NOMO-1 treated with dmso at 0.1 percent for 144 hours (cell line): ENCODE results near the gene ARPC4.
A peak's percentile ranks its signal among the peaks of the same experiment; 100 is the strongest.
"Not testable (repeated sequence)": the region's sequence is repeated elsewhere in the genome, so short reads cannot be mapped to it uniquely, and the experiment has no call there.

ENCODE experiments used
- DNase-seq: peaks from one replicate; lab custom pipeline; 2025; ENCODE audit not compliant: unreplicated experiment; lab: John Stamatoyannopoulos, UW

Gene ARPC4

DNA sequence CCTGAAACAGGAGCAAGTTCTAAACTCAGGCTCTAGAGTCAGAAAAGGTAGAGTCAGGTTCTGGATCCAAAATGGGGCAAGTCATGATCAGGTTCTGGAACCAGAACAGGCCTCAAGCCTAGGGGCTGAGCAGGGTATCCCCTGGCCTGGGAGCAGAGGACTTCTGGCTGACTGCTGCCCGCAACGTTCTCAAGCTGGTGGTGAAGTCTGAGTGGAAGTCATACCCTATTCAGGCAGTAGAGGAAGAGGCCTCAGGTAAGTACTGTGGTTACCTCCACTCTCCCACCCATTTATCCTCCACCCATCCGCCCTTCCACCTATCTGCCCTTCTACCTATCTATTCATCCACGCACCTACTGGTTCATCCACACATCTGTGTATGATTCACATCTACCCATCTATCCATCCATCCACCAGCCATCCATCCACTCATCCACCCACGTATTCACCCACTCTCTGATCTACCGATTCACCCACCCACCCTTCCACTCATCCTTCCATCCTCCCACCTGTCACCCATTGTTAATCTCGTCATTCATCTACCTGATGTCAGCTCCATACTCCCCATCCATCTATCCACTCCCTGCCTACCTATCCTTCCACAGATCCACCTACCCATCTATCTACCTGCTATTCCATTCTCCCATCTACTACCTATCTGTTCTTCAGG lies 25.9 kb downstream of the ARPC4 start:
- DNase-seq: no peak

- DNase-seq: no peak
Measured at GRCh38 chr3:9820543-9820942, 27.7 kb downstream of the ARPC4 start.

DNA sequence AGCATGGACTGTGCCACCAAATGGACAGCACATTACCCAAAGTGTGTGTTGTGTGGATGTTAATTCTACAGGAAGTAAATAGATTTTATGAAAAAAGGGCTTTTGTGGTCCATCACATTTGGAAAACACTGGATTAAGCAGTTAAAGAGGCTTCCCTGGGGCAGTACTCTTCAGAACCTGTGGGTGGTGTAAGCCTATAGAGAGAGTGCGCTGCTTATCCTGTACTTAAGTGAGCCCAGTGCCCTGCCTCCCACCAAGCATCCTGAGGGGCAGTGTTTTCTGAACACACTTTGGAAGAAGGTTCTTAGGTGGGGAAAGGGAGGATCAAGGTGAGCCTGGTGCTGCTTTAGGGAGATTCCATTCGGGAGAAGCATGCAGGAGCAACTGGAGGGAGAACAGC lies 28.1 kb downstream of the ARPC4 start:
- DNase-seq: no peak

DNA sequence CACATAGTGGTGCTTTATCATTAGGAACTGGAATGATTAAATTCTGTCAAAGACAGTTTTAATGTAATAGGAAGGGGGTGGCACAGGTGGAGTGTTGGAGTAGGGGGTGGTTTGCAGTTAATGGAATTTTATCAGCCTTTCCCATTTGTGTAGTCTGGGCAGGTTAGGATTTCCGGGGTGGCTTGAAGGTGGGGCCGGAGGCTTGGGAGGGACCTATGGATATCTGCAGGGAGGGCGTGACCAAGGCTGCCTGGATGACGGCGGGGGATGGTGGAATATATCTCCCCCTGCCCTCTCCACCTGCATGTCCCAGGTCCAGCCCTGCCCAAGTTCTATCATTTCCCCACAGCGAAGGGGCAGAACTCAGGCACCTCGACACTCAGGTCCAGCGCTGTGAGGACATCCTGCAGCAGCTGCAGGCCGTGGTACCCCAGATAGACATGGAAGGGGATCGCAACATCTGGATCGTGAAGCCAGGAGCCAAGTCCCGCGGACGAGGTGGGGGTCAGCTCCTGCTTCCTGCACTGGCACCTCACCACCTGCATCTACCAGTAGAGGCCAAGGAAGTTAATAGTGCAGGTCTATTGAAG lies 32.7 kb downstream of the ARPC4 start:
- DNase-seq: no peak

DNA sequence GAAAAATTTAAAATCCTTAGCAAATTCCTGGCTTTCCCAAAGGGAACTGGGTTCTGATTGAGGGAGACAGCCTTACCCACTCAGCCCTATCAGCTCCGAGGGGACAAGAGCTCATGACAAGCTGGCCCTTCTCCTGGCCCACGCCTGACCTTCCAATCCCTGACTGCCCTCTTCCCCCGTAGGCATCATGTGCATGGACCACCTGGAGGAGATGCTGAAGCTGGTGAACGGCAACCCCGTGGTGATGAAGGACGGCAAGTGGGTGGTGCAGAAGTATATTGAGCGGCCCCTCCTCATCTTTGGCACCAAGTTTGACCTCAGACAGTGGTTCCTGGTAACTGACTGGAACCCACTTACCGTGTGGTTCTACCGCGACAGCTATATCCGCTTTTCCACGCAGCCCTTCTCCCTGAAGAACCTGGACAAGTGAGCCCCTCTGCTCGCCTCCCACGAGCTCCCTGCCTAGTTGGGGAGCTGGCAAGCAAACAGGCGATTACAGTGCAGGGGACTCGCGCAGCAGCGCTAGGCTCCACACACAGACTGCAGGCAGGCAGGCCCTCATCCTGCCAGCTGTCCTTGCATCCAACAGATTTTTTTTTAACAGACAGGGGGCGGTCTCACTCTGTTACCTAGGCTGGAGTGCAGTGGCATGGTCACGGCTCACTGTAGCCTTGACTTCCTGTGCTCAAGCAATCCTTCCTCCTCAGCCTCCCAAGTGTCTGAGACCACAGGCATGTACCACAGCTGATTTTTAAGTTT lies 34.1 kb downstream of the ARPC4 start:
- DNase-seq: no peak

DNA sequence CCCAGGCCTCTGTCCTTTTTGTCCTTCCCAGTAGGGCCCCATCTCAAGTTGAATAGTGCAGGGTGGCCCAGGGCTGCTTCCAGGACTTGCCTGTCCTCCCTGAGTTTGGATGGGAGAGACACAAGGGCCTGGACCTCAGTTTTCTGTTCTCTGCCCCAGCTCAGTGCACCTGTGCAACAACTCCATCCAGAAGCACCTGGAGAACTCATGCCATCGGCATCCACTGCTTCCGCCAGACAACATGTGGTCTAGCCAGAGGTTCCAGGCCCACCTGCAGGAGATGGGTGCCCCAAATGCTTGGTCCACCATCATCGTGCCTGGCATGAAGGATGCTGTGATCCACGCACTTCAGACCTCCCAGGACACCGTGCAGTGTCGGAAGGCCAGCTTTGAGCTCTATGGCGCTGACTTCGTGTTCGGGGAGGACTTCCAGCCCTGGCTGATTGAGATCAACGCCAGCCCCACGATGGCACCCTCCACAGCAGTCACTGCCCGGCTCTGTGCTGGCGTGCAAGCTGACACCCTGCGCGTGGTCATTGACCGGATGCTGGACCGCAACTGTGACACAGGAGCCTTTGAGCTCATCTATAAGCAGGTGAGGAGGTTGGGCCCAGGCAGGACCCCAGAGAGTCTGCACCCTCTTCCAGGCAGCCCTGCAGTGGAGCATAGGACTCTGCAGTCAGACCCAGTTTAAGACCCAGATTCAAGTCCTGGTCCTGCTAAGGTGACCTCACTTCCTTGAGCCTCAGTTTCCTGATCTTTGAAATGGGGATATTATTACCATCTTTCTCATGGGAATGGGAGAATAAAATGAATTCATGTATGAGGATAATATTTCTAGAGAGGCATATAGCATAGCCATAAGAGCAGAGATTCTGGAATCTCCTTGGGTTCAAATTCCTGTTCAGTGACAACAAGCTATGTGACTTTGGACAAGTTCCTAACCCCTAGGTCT lies 36.2 kb downstream of the ARPC4 start:
- DNase-seq: no peak

- no peak for DNase-seq
Measured at GRCh38 chr3:9831253-9831652, 38.4 kb downstream of the ARPC4 start.

DNA sequence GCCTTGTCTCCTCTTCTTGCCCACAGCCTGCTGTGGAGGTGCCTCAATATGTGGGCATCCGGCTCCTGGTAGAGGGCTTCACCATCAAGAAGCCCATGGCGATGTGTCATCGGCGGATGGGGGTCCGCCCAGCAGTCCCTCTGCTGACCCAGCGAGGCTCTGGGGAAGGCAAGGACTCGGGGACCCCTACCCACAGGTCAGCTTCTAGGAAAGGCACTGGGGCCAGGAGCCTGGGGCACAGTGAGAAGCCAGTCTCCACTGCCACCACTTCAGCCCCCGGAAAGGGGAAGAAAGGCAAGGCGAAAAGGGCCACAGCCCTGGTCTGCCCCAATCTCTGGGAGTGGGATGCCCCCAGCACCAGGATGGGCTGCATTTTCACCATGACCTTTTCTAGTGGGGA lies 40.2 kb downstream of the ARPC4 start:
- DNase-seq: no peak

DNA sequence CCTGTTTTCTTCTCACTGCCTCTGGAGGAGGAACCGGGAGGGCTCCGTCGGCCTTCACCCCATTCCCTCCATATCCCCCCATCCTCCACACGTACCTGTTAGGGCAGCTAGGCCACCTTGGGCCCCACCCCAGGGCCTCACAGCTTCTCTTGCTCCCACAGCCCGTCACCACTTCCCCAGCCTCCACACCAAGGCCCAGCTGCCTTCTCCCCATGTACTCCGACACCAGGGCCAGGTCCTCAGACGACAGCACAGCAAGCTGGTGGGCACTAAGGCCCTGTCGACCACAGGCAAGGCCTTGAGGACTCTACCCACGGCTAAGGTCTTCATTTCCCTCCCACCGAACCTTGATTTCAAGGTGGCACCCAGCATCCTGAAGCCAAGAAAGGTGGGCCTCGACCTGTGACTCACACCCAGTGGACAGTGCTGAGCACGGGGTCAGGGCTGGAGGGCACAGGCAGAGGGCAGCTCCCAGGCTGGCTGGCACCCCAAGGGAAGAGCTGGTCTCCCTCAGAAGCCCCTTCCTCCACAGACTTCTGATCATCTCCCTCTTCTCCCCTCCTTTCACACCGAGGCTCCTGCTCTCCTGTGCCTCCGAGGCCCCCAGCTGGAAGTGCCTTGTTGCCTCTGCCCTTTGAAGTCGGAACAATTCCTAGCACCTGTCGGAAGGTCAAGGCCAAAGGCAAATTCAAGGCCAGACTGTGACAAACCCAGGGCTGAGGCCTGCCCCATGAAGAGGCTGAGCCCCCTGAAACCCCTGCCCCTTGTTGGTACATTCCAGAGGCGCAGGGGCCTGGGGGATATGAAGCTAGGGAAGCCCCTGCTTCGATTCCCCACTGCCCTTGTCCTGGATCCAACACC lies 41.9 kb downstream of the ARPC4 start:
- no peak for DNase-seq

DNA sequence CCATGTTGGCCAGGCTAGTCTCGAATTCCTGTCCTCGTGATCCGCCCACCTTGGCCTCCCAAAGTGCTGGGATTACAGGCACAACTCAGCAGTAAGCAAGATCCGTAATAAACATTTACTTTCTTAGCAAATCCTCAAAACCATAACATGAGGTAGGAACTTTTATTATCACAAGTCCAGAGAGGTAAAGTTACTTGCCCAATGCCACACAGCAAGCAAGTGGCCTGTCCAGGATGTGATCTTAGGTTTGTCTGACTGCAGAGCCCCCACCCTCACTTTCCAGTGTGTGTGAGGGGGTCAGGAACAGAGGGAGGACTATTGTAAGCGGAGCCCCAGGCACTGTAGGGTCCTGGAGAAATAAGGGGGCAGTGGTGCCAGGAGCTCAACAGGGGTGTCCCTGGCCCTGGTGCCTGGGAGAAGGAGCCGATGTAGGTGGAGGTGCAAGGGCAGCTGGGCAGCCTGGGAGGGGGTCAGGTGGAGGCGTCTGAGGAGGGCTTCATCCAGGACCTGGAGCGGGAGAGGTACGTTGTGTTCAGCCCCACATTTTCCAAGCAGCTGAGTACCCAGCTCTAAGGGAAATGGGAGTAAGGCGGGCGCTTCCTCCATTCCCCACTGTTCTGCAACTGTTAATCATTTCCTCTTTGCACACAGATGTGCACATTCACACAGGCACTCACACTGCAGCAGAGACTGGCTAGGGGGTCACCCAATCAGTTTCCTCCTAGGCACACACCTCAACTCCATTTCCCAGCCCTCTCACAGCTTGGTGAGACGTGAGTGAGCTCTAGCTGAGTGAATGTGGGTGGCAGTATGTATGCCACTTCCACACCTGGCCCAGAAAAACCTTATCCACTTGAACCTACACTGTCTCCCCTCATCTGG lies 45.1 kb downstream of the ARPC4 start:
- no peak for DNase-seq

GRCh38 chr3:9838856-9839255 lies 46.0 kb downstream of the ARPC4 start:
- no peak for DNase-seq

- DNase-seq: no peak
Measured at GRCh38 chr3:9841015-9841414, 48.1 kb downstream of the ARPC4 start.

DNA sequence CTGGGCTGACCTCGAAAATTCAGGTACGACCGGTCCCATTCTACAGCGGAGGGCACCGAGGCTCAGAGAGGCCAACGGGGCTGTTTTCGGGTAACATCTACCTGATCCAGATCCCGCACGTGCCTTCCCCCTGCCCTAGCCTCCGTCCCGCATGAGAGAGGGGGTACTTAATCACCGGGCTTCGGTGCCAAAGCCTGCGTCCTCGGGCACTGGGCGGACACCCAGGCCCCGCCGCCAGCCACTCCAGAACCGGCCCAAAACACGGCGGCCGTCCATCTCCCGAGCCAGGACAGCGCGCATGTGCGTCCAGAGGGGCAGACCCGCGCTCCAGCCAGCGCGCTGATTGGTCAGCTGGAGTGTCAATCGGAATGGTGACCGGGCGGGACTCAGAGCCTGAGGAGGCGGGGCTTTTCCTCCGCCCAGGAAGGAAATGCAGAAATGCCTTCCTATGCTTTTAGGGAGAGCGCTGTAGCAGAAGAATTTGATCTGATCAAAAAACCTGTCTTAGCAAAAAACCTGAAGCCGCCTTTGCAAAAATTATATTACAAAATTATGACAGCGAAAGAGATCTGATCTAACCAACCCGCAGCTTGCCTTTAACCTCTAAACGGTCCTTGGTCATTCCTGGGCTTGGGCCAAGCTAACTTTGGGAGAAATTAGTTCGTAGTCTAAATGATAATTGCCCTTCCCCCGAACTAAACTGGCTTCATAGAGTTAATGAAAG lies 51.0 kb downstream of the ARPC4 start, which contains the start of gene RPUSD3:
RPUSD3 (minus strand) TSS at position 294 of the 724 bp plus-strand sequence; CDS start at position 276, 18 bp downstream.
- DNase-seq: peak; percentile 87

DNA sequence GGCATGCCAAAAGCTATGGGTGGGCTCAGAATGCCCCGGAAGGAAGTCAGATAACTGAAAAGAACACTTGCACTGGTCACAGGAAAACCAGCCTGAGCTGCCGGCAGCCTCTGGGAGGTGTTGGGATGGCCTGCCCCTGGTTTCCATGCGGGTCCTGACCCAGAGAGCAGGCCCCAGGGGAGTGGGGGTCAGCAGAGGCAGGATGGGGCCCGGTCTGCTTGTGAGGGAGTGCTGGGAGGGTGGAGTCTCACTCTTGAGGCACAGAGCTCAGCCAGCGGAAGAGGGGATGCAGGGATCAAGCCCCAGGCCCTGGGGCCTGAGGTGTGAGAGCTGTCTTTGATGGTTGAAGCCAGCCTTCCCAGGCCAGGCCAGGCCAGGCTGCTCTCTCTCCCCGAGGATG lies 53.3 kb downstream of the ARPC4 start:
- DNase-seq: no peak

GRCh38 chr3:9846931-9847488 lies 54.1 kb downstream of the ARPC4 start:
- DNase-seq: no peak

DNA sequence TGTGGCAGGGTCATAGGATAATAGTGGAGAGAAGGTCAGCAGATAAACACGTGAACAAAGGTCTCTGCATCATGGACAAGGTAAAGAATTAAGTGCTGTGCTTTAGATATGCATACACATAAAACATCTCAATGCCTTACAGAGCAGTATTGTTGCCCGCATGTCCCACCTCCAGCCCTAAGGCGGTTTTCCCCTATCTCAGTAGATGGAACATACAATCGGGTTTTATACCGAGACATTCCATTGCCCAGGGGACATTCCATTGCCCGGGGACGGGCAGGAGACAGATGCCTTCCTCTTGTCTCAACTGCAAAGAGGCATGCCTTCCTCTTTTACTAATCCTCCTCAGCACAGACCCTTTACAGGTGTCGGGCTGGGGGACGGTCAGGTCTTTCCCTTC lies 55.0 kb downstream of the ARPC4 start:
- DNase-seq: not testable (repeated sequence)

DNA sequence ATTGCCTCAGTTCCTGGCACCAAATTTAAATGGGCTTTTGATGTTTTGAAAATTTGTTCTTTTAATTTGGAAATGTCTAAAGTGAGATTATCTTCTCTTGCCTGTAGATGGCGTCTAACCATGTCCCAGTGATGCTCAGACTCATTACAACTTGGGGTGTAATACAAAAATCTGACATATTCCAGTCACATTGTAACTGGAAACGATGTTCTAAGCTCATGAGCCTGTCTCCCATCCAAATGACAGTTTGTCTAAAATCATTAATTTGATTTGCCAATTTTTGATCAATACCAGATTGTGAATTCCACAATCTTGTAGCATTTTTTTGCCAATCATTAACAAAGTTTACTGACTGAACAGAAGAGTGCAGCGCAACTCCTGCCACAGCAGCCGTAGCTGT lies 56.0 kb downstream of the ARPC4 start:
- DNase-seq: not testable (repeated sequence)

GRCh38 chr3:9851383-9851782 lies 58.5 kb downstream of the ARPC4 start:
- not testable (repeated sequence) for DNase-seq
